ENCODE measurements around the gene IL1R1.

IL1R1 gene

GRCh38 chr2:102110171-102110570 is 32.4 kb upstream of the IL1R1 start:
- Histone ChIP-seq H2AFZ (ENCODE audit: low read length) (no peak overlapping the region), H3K9me3 (replicated peaks in 1 of 2; ENCODE audit: control insufficient read depth in 2 of 2, insufficient read depth in 1 of 2, low read depth in 1 of 2, low read length in 2 of 2) (no peaks in the 10 kb centered on the region), H3K14ac (ENCODE audit: low read length) (no peak overlapping the region), H4K8ac (ENCODE audit: low read depth, low read length) (no peak overlapping the region), H3K9ac (ENCODE audit: low read depth, low read length, poor library complexity) (no peak overlapping the region), H3K4me3 (ENCODE audit: low read length in 2 of 2) (no peak overlapping the region), H3K4me2 (ENCODE audit: insufficient read depth, low read length, poor library complexity, severe bottlenecking) (no peak overlapping the region), H3K4ac (ENCODE audit: low read length) (no peak overlapping the region), H3K79me1 (ENCODE audit: low read depth, low read length) (no peaks in the 10 kb centered on the region), H3K4me1 (ENCODE audit: control insufficient read depth in 2 of 2, insufficient read depth in 1 of 2, low read depth in 1 of 2, low read length in 2 of 2) (peaks cover 0 to 8% of the 10 kb centered on the region in 2 donors), H3K23ac (ENCODE audit: low read depth, low read length, poor library complexity) (no peak overlapping the region), H2BK5ac (ENCODE audit: low read length) (no peak overlapping the region), H2AK5ac (ENCODE audit: low read depth, low read length) (no peak overlapping the region), H3K27ac (replicated peaks; ENCODE audit: low read length) (no peak overlapping the region), H3K36me3 (replicated peaks in 1 of 2; ENCODE audit: control insufficient read depth in 2 of 2, insufficient read depth in 2 of 2, low read length in 2 of 2) (no peaks in the 10 kb centered on the region), H2BK120ac (ENCODE audit: low read depth, low read length) (no peak overlapping the region), H4K91ac (ENCODE audit: low read depth, low read length, poor library complexity) (no peak overlapping the region), H3K18ac (ENCODE audit: low read length) (no peak overlapping the region), H2BK12ac (ENCODE audit: low read length) (no peak overlapping the region), H3K27me3 (ENCODE audit: control insufficient read depth in 3 of 3, insufficient read depth in 3 of 3, low read depth in 1 of 3, low read length in 3 of 3) (no peaks in the 10 kb centered on the region), H2BK15ac (ENCODE audit: low read length) (no peak overlapping the region)
- no peak for DNase-seq (ENCODE audit: low spot score)
- whole genome bisulfite sequencing, 2 donors (ENCODE audit: extremely low coverage in 2 of 2, insufficient read length in 2 of 2, insufficient replicate concordance in 1 of 2): no CpG with 5 or more reads among the region's 5 CpGs

- Histone ChIP-seq H4K91ac (ENCODE audit: low read depth, low read length, poor library complexity) (no peak overlapping the region), H3K4ac (ENCODE audit: low read length) (peak overlapping the region; percentile 72), H3K9ac (ENCODE audit: low read depth, low read length, poor library complexity) (peak overlapping the region; percentile 53), H3K18ac (ENCODE audit: low read length) (peak overlapping the region; percentile 65), H2AFZ (ENCODE audit: low read length) (no peak overlapping the region), H2AK5ac (ENCODE audit: low read depth, low read length) (peak overlapping the region; percentile 50), H2BK5ac (ENCODE audit: low read length) (no peak overlapping the region), H3K27me3 (ENCODE audit: control insufficient read depth in 3 of 3, insufficient read depth in 3 of 3, low read depth in 1 of 3, low read length in 3 of 3) (no peaks in the 10 kb centered on the region), H3K14ac (ENCODE audit: low read length) (peak overlapping the region; percentile 83), H3K4me2 (ENCODE audit: insufficient read depth, low read length, poor library complexity, severe bottlenecking) (no peak overlapping the region), H2BK15ac (ENCODE audit: low read length) (peak overlapping the region; percentile 83), H3K27ac (replicated peaks; ENCODE audit: low read length) (no peak overlapping the region), H3K4me3 (ENCODE audit: low read length in 2 of 2) (no peak overlapping the region), H2BK12ac (ENCODE audit: low read length) (peak overlapping the region; percentile 63), H3K9me3 (replicated peaks in 1 of 2; ENCODE audit: control insufficient read depth in 2 of 2, insufficient read depth in 1 of 2, low read depth in 1 of 2, low read length in 2 of 2) (no peaks in the 10 kb centered on the region), H3K23ac (ENCODE audit: low read depth, low read length, poor library complexity) (peak overlapping the region; percentile 37), H3K36me3 (replicated peaks in 1 of 2; ENCODE audit: control insufficient read depth in 2 of 2, insufficient read depth in 2 of 2, low read length in 2 of 2) (no peaks in the 10 kb centered on the region), H2BK120ac (ENCODE audit: low read depth, low read length) (no peak overlapping the region), H3K79me1 (ENCODE audit: low read depth, low read length) (no peaks in the 10 kb centered on the region), H3K4me1 (ENCODE audit: control insufficient read depth in 2 of 2, insufficient read depth in 1 of 2, low read depth in 1 of 2, low read length in 2 of 2) (peaks cover 0 to 8% of the 10 kb centered on the region in 2 donors), H4K8ac (ENCODE audit: low read depth, low read length) (no peak overlapping the region)
- no CpG with 5 or more reads among the region's 13 CpGs for WGBS, 2 donors (ENCODE audit: extremely low coverage in 2 of 2, insufficient read length in 2 of 2, insufficient replicate concordance in 1 of 2)
- no peak for DNase-seq (ENCODE audit: low spot score)
These were observed 31.8 kb upstream of the IL1R1 start for GRCh38 chr2:102110596-102111334.

- no peak overlapping the region for H2BK12ac ChIP-seq (ENCODE audit: low read length)
- H3K23ac ChIP-seq (ENCODE audit: low read depth, low read length, poor library complexity): no peak overlapping the region
- no peak overlapping the region for H3K9ac ChIP-seq (ENCODE audit: low read depth, low read length, poor library complexity)
- H3K4me2 ChIP-seq (ENCODE audit: insufficient read depth, low read length, poor library complexity, severe bottlenecking): no peak overlapping the region
- H2BK120ac ChIP-seq (ENCODE audit: low read depth, low read length): no peak overlapping the region
- no peak overlapping the region for H2BK15ac ChIP-seq (ENCODE audit: low read length)
- no peak overlapping the region for H2AK5ac ChIP-seq (ENCODE audit: low read depth, low read length)
- no peaks in the 10 kb centered on the region for H3K9me3 ChIP-seq (replicated peaks in 1 of 2; ENCODE audit: control insufficient read depth in 2 of 2, insufficient read depth in 1 of 2, low read depth in 1 of 2, low read length in 2 of 2)
- H3K27me3 ChIP-seq (ENCODE audit: control insufficient read depth in 3 of 3, insufficient read depth in 3 of 3, low read depth in 1 of 3, low read length in 3 of 3): no peaks in the 10 kb centered on the region
- no peak overlapping the region for H2BK5ac ChIP-seq (ENCODE audit: low read length)
- H3K4me3 ChIP-seq (ENCODE audit: low read length in 2 of 2): no peak overlapping the region
- H3K14ac ChIP-seq (ENCODE audit: low read length): no peak overlapping the region
- no CpG with 5 or more reads among the region's 2 CpGs for WGBS, 2 donors (ENCODE audit: extremely low coverage in 2 of 2, insufficient read length in 2 of 2, insufficient replicate concordance in 1 of 2)
- no peak overlapping the region for H4K91ac ChIP-seq (ENCODE audit: low read depth, low read length, poor library complexity)
- H4K8ac ChIP-seq (ENCODE audit: low read depth, low read length): no peak overlapping the region
- H3K4me1 ChIP-seq (ENCODE audit: control insufficient read depth in 2 of 2, insufficient read depth in 1 of 2, low read depth in 1 of 2, low read length in 2 of 2): peaks cover 0 to 8% of the 10 kb centered on the region in 2 donors
- H3K27ac ChIP-seq (replicated peaks; ENCODE audit: low read length): no peak overlapping the region
- no peak overlapping the region for H2AFZ ChIP-seq (ENCODE audit: low read length)
- H3K79me1 ChIP-seq (ENCODE audit: low read depth, low read length): no peaks in the 10 kb centered on the region
- no peaks in the 10 kb centered on the region for H3K36me3 ChIP-seq (replicated peaks in 1 of 2; ENCODE audit: control insufficient read depth in 2 of 2, insufficient read depth in 2 of 2, low read length in 2 of 2)
- no peak overlapping the region for H3K18ac ChIP-seq (ENCODE audit: low read length)
- no peak for DNase-seq (ENCODE audit: low spot score)
- no peak overlapping the region for H3K4ac ChIP-seq (ENCODE audit: low read length)
These were observed 30.7 kb upstream of the IL1R1 start for GRCh38 chr2:102111823-102112222.

- Histone ChIP-seq H3K14ac (ENCODE audit: low read length) (no peak overlapping the region), H3K4me3 (ENCODE audit: low read length in 2 of 2) (no peak overlapping the region), H3K27ac (replicated peaks; ENCODE audit: low read length) (no peak overlapping the region), H3K27me3 (ENCODE audit: control insufficient read depth in 3 of 3, insufficient read depth in 3 of 3, low read depth in 1 of 3, low read length in 3 of 3) (no peaks in the 10 kb centered on the region), H2AK5ac (ENCODE audit: low read depth, low read length) (no peak overlapping the region), H3K9me3 (replicated peaks in 1 of 2; ENCODE audit: control insufficient read depth in 2 of 2, insufficient read depth in 1 of 2, low read depth in 1 of 2, low read length in 2 of 2) (no peaks in the 10 kb centered on the region), H4K8ac (ENCODE audit: low read depth, low read length) (no peak overlapping the region), H3K4me1 (ENCODE audit: control insufficient read depth in 2 of 2, insufficient read depth in 1 of 2, low read depth in 1 of 2, low read length in 2 of 2) (peaks cover 0 to 8% of the 10 kb centered on the region in 2 donors), H2BK15ac (ENCODE audit: low read length) (no peak overlapping the region), H2BK12ac (ENCODE audit: low read length) (no peak overlapping the region), H2BK120ac (ENCODE audit: low read depth, low read length) (no peak overlapping the region), H3K4me2 (ENCODE audit: insufficient read depth, low read length, poor library complexity, severe bottlenecking) (no peak overlapping the region), H4K91ac (ENCODE audit: low read depth, low read length, poor library complexity) (no peak overlapping the region), H3K9ac (ENCODE audit: low read depth, low read length, poor library complexity) (no peak overlapping the region), H3K23ac (ENCODE audit: low read depth, low read length, poor library complexity) (no peak overlapping the region), H2AFZ (ENCODE audit: low read length) (no peak overlapping the region), H3K36me3 (replicated peaks in 1 of 2; ENCODE audit: control insufficient read depth in 2 of 2, insufficient read depth in 2 of 2, low read length in 2 of 2) (no peaks in the 10 kb centered on the region), H3K79me1 (ENCODE audit: low read depth, low read length) (no peaks in the 10 kb centered on the region), H3K18ac (ENCODE audit: low read length) (no peak overlapping the region), H2BK5ac (ENCODE audit: low read length) (no peak overlapping the region), H3K4ac (ENCODE audit: low read length) (no peak overlapping the region)
- no CpG with 5 or more reads among the region's 1 CpG for WGBS, 2 donors (ENCODE audit: extremely low coverage in 2 of 2, insufficient read length in 2 of 2, insufficient replicate concordance in 1 of 2)
- DNase-seq (ENCODE audit: low spot score): no peak
These were observed 30.3 kb upstream of the IL1R1 start for GRCh38 chr2:102112271-102112670.
